Lower lobe of right lung (tissue), 2 donors: ENCODE results near the gene LPIN1. TPM values are rescaled to one million over a fixed set of nuclear protein-coding genes. Genes with fewer than 3 reads are reported as not detected.
A peak's percentile ranks its signal among the peaks of the same experiment; 100 is the strongest.

ENCODE experiments used
- ATAC-seq, 2 donors: fragments of 200-7000 bp; cut with Tn5 transposase; one replicate each; pipeline ENCODE4 v1.9.1; 2020 to 2022; ENCODE audit warnings: mild to moderate bottlenecking in 2 of 2, moderate library complexity in 2 of 2
- DNase-seq: peaks from one replicate; pipeline ENCODE4 v3.0.0-alpha.2; 2020
- H3K27ac ChIP-seq: fragments of 200-600 bp; one replicate; pipeline ENCODE4 v1.8.0; 2022
- H3K27me3 ChIP-seq: fragments of 200-600 bp; one replicate; pipeline ENCODE4 v1.8.0; 2022; ENCODE audit warnings: low read depth
- H3K36me3 ChIP-seq: fragments of 200-600 bp; one replicate; pipeline ENCODE4 v1.8.0; 2022; ENCODE audit warnings: mild to moderate bottlenecking
- H3K4me1 ChIP-seq: fragments of 200-600 bp; one replicate; pipeline ENCODE4 v1.8.0; 2022
- H3K4me3 ChIP-seq: fragments of 200-600 bp; one replicate; pipeline ENCODE4 v1.8.0; 2022; ENCODE audit warnings: mild to moderate bottlenecking
- H3K9me3 ChIP-seq: fragments of 200-600 bp; one replicate; pipeline ENCODE4 v1.8.0; 2022
- CTCF ChIP-seq: fragments of 200-600 bp; IDR thresholded peaks from one replicate; pipeline ENCODE4 v1.8.0; 2022; ENCODE audit warnings: antibody characterized with exemption, mild to moderate bottlenecking
- intact Hi-C: fragments of 100-400 bp; cut with DNase I; formaldehyde crosslinking; loops from one replicate; pipeline ENCODE4 v1.11.0; 2022
- total RNA-seq: library from RNA; stranded (reverse); fragmentation: NEBNext Ultra II Directional; extraction: Animal tissue kit (Norgen Biotek cat#: 25700); gene quantifications from one replicate; pipeline ENCODE4 v1.2.1, GENCODE V29; 2021
- donor health status: DM: no; HTN: yes; CAD: no; lungs with severe emphysema.

The LPIN1 gene
- total RNA-seq, 1 donor from 2014 or later, result 52.7 TPM

DNA sequence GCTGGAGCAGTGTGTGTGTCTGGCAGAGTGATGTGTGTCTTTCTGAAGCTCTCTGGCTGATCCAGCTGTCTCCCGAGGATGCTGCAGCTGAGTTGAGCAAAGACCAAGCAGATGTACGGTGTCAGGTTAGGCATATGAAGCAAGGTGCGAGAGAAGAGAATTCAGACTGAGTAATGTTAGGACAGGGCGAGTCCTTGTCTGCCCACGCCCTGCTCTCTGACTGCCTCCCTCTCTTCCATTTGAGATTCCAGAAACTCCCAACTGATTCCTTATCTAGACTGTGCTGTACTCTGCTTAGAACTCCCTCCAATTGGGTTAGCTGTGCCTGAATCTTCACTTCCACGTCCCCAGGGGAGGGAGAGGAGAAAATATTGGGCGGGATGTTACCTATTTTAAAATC, 25.7 kb upstream of the LPIN1 start:
- DNase-seq (no peak), ATAC-seq (no peak)
- H3K27me3 ChIP-seq, result peaks cover 5% of the 10 kb centered on the region
- no peaks in the 10 kb centered on the region for H3K36me3 ChIP-seq
- intact Hi-C loops, result no loop called here
- H3K9me3 ChIP-seq, result no peaks in the 10 kb centered on the region
- H3K4me1 ChIP-seq, result peaks cover 12% of the 10 kb centered on the region
- no peak for TF ChIP-seq CTCF
- no peak overlapping the region for H3K4me3 ChIP-seq
- H3K27ac ChIP-seq, result no peak overlapping the region

- Histone ChIP-seq H3K9me3 (no peaks in the 10 kb centered on the region), H3K27ac (no peak overlapping the region), H3K4me1 (peaks cover under 1% of the 10 kb centered on the region), H3K27me3 (peaks cover 5% of the 10 kb centered on the region), H3K36me3 (no peaks in the 10 kb centered on the region), H3K4me3 (no peak overlapping the region)
- no peak for TF ChIP-seq CTCF
- ATAC-seq (peak; percentile 58 to 82), DNase-seq (no peak)
- intact Hi-C loops, result no loop called here
These were observed 24.0 kb upstream of the LPIN1 start for GRCh38 chr2:11722292-11723060.

GRCh38 chr2:11723061-11723371, 23.4 kb upstream of the LPIN1 start:
- intact Hi-C loops, result no loop called here
- H3K27me3 ChIP-seq, result peaks cover 5% of the 10 kb centered on the region
- H3K4me3 ChIP-seq, result no peak overlapping the region
- no peaks in the 10 kb centered on the region for H3K36me3 ChIP-seq
- H3K4me1 ChIP-seq, result no peaks in the 10 kb centered on the region
- H3K9me3 ChIP-seq, result no peaks in the 10 kb centered on the region
- no peak for DNase-seq
- no peak for TF ChIP-seq CTCF
- no peak overlapping the region for H3K27ac ChIP-seq
- ATAC-seq, result no peak

- DNase-seq, result no peak
- no peaks in the 10 kb centered on the region for H3K36me3 ChIP-seq
- no peak overlapping the region for H3K27ac ChIP-seq
- no peak overlapping the region for H3K4me3 ChIP-seq
- intact Hi-C loops, result no loop called here
- no peaks in the 10 kb centered on the region for H3K4me1 ChIP-seq
- peaks cover 4% of the 10 kb centered on the region for H3K27me3 ChIP-seq
- no peaks in the 10 kb centered on the region for H3K9me3 ChIP-seq
- no peak for ATAC-seq
- TF ChIP-seq CTCF, result no peak
These were observed 22.3 kb upstream of the LPIN1 start for GRCh38 chr2:11724151-11724550.

DNA sequence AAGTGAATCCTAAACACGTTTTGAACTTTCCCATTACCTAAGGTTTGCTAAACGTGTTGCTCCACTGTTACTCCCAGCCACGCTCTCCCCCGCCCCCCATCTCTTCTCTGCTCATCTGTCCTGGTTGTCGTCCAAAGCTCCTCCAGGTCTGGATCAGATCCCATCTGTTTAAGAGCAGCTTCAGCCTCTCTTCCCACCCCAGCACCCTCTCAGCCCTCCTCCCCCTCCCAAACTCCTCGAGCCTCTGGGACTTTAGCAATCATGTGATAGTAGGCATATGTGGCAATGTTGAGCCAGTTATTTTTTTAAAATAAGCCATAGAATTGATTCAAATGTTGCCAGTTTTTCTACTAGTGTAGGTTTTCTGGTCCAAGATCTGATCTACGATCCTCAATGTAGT, 20.0 kb upstream of the LPIN1 start:
- peak; percentile 57 to 58 for ATAC-seq
- no peaks in the 10 kb centered on the region for H3K36me3 ChIP-seq
- intact Hi-C loops, result no loop called here
- no peaks in the 10 kb centered on the region for H3K4me1 ChIP-seq
- no peak overlapping the region for H3K27ac ChIP-seq
- no peak for TF ChIP-seq CTCF
- no peak for DNase-seq
- no peaks in the 10 kb centered on the region for H3K27me3 ChIP-seq
- no peaks in the 10 kb centered on the region for H3K9me3 ChIP-seq
- no peak overlapping the region for H3K4me3 ChIP-seq
